ENCODE data around the gene FCAR.
"Not testable (repeated sequence)": the region's sequence is repeated elsewhere in the genome, so short reads cannot be mapped to it uniquely, and the experiment has no call there.

Gene FCAR

DNA sequence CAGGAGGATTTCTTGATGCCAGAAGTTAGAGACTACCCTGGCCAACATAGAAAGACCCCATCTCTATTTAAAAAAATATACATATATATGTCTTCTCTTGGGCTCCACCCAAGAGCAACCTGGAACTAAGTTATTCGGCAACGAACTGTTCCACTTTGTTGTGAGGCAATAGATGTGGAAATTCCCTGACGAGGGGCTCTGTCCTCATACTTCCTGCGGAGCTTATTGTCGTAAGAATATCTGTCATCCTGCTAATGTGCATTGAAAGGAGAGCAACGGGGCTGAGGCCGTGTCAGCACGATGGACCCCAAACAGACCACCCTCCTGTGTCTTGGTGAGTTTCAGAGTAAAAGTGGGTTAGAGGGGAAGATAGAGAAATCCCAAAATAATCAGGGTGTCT lies at the start of gene FCAR:
FCAR (plus strand) TSS at position 246 of the 400 bp plus-strand sequence; CDS start at position 301, 55 bp downstream.
- Histone ChIP-seq H3K4me1 (no peaks in the 10 kb centered on the region), H3K36me3 (ENCODE audit: control insufficient read depth, insufficient read depth, low read length) (no peaks in the 10 kb centered on the region), H3K27ac (no peak within 1 kb of the TSS), H2AFZ (no peak within 1 kb of the TSS), H3K4me2 (ENCODE audit: low read length) (no peak within 1 kb of the TSS), H3K79me2 (no peaks in the 10 kb centered on the region), H3K27me3 (ENCODE audit: control insufficient read depth, insufficient read depth, low read length) (no peaks in the 10 kb centered on the region), H3K9me3 (ENCODE audit: control insufficient read depth, low read length) (no peaks in the 10 kb centered on the region), H3K4me3 (ENCODE audit: low read depth, low read length) (no peak within 1 kb of the TSS), H3K9ac (no peak within 1 kb of the TSS)
- TF ChIP-seq, protein P1, sequence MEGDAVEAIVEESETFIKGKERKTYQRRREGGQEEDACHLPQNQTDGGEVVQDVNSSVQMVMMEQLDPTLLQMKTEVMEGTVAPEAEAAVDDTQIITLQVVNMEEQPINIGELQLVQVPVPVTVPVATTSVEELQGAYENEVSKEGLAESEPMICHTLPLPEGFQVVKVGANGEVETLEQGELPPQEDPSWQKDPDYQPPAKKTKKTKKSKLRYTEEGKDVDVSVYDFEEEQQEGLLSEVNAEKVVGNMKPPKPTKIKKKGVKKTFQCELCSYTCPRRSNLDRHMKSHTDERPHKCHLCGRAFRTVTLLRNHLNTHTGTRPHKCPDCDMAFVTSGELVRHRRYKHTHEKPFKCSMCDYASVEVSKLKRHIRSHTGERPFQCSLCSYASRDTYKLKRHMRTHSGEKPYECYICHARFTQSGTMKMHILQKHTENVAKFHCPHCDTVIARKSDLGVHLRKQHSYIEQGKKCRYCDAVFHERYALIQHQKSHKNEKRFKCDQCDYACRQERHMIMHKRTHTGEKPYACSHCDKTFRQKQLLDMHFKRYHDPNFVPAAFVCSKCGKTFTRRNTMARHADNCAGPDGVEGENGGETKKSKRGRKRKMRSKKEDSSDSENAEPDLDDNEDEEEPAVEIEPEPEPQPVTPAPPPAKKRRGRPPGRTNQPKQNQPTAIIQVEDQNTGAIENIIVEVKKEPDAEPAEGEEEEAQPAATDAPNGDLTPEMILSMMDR (IDR thresholded peaks at IDR 0.05) = no peak

DNA sequence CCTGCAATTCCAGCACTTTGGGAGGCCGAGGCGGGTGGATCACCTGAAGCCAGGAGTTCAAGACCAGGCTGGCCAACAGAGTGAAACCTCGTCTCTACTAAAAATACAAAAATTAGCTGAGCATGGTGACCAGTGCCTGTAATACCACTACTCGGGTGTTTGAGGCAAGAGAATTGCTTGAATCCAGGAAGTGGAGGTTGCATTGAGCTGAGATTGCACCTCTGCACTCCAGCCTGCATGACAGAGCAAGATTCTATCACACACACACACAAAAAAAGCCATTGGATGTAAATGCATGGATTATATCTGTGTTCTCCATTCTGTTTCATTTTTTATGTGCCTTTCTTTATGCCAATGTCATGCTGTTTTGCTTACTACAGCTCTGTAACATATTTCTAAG lies 49.6 kb upstream of the FCAR start:
- H3K9ac ChIP-seq; H3K36me3 ChIP-seq (ENCODE audit: control insufficient read depth, insufficient read depth, low read length); H2AFZ ChIP-seq; H3K4me2 ChIP-seq (ENCODE audit: low read length); H3K27me3 ChIP-seq (ENCODE audit: control insufficient read depth, insufficient read depth, low read length); H3K4me1 ChIP-seq; H3K27ac ChIP-seq; H3K9me3 ChIP-seq (ENCODE audit: control insufficient read depth, low read length); H3K79me2 ChIP-seq; H3K4me3 ChIP-seq (ENCODE audit: low read depth, low read length): not testable (repeated sequence)

DNA sequence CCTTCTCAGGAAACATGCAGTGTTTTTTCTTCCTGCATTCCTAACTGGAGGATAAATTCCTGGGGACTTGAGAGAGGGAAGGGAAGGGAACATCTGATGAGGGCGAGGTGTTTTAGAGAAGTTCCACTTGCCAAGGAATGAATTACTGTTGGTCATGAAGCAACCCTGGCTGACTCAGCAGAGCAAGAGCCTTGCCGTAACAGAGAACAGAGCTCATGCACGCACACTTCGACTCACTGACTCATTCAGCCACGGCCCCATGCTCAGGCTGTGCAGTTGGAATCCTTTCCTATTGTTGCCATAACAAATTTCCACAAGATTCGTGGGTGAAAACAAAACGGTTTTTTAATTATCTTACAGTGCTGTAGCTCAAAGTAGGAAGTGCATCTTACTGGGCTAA lies 48.7 kb upstream of the FCAR start:
- not testable (repeated sequence) for H3K9me3 ChIP-seq (ENCODE audit: control insufficient read depth, low read length); H3K79me2 ChIP-seq; H2AFZ ChIP-seq; H3K4me3 ChIP-seq (ENCODE audit: low read depth, low read length); H3K4me1 ChIP-seq; H3K9ac ChIP-seq; H3K36me3 ChIP-seq (ENCODE audit: control insufficient read depth, insufficient read depth, low read length); H3K27me3 ChIP-seq (ENCODE audit: control insufficient read depth, insufficient read depth, low read length); H3K4me2 ChIP-seq (ENCODE audit: low read length); H3K27ac ChIP-seq

DNA sequence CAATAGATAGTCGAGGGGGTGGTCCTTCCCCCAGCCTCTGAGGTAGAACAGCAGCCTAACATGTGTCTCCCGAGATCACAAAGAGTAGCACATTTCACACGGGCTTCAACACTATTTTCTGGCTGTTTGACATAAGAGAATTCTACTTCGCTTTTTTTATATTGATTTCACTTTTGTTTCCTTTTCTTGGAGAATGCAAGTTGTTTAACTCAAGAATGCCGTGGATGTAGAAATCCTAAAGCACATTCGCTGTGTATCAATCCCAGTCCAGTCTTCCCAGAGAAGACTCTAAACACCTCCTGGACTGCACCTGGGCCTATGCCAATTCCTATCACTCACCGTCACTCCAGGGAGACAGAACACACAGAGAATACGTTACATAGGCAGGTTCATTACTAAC lies 46.0 kb upstream of the FCAR start:
- not testable (repeated sequence) for H3K27me3 ChIP-seq (ENCODE audit: control insufficient read depth, insufficient read depth, low read length); H2AFZ ChIP-seq; H3K4me1 ChIP-seq; H3K79me2 ChIP-seq; H3K27ac ChIP-seq; H3K9ac ChIP-seq; H3K4me2 ChIP-seq (ENCODE audit: low read length); H3K36me3 ChIP-seq (ENCODE audit: control insufficient read depth, insufficient read depth, low read length); H3K4me3 ChIP-seq (ENCODE audit: low read depth, low read length); H3K9me3 ChIP-seq (ENCODE audit: control insufficient read depth, low read length)

DNA sequence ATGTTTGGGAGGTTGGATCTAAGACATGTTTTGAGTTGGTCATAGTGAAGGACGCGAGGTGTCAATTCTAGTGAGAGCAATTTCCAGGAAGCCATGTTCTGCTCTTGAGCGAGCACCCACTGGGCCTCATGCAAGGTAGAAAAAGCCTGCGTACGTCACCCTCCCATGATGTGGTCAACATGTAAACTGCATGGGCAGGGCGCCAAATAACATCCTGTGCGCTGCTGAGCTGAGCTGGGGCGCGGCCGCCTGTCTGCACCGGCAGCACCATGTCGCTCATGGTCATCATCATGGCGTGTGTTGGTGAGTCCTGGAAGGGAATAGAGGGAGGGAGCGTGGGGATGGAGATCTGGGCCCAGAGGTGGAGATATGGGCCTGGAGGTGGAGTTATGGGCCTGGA lies 41.5 kb upstream of the FCAR start, which contains the start of gene KIR2DS4:
KIR2DS4 (plus strand) TSS at position 181 of the 400 bp plus-strand sequence.
- not testable (repeated sequence) for H3K9me3 ChIP-seq (ENCODE audit: control insufficient read depth, low read length); H3K4me2 ChIP-seq (ENCODE audit: low read length); H3K9ac ChIP-seq; H3K4me3 ChIP-seq (ENCODE audit: low read depth, low read length); H3K27ac ChIP-seq; H2AFZ ChIP-seq; H3K36me3 ChIP-seq (ENCODE audit: control insufficient read depth, insufficient read depth, low read length); H3K27me3 ChIP-seq (ENCODE audit: control insufficient read depth, insufficient read depth, low read length); H3K4me1 ChIP-seq; H3K79me2 ChIP-seq

DNA sequence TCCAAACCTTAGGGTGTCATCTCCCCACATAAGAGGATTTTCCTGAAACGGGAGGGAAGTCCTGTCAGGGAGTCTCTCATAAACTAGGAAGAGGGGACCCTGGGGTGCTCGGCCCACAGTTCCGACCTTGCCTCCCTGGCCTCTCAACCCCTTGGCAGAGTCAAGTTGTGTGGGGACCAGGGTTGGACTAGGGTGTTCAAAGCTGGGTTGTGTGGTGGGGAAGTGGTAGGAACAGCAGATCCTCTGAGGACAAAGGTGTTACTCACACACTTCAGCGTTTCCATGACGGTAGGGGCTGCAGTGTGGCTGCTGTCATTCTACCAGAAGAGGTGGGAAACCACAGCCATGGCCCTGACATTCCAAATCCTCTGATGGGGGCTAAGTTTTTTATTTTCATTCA lies 38.9 kb upstream of the FCAR start:
- not testable (repeated sequence) for H3K27ac ChIP-seq; H2AFZ ChIP-seq; H3K27me3 ChIP-seq (ENCODE audit: control insufficient read depth, insufficient read depth, low read length)

DNA sequence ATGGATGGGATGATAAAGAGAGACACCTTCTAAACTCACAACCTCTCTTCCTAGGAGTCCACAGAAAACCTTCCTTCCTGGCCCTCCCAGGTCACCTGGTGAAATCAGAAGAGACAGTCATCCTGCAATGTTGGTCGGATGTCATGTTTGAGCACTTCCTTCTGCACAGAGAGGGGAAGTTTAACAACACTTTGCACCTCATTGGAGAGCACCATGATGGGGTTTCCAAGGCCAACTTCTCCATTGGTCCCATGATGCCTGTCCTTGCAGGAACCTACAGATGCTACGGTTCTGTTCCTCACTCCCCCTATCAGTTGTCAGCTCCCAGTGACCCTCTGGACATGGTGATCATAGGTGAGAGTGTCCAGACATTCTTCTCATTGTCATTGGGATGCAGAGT lies 36.5 kb upstream of the FCAR start:
- not testable (repeated sequence) for H3K9me3 ChIP-seq (ENCODE audit: control insufficient read depth, low read length); H3K79me2 ChIP-seq; H3K4me1 ChIP-seq; H3K9ac ChIP-seq; H3K27me3 ChIP-seq (ENCODE audit: control insufficient read depth, insufficient read depth, low read length); H2AFZ ChIP-seq; H3K36me3 ChIP-seq (ENCODE audit: control insufficient read depth, insufficient read depth, low read length); H3K4me3 ChIP-seq (ENCODE audit: low read depth, low read length); H3K4me2 ChIP-seq (ENCODE audit: low read length); H3K27ac ChIP-seq

More for the DNA sequence above, 38.9 kb upstream of the FCAR start:
- not testable (repeated sequence) for H3K9me3 ChIP-seq (ENCODE audit: control insufficient read depth, low read length); H3K4me3 ChIP-seq (ENCODE audit: low read depth, low read length); H3K79me2 ChIP-seq; H3K9ac ChIP-seq; H3K4me1 ChIP-seq; H3K4me2 ChIP-seq (ENCODE audit: low read length); H3K36me3 ChIP-seq (ENCODE audit: control insufficient read depth, insufficient read depth, low read length)

DNA sequence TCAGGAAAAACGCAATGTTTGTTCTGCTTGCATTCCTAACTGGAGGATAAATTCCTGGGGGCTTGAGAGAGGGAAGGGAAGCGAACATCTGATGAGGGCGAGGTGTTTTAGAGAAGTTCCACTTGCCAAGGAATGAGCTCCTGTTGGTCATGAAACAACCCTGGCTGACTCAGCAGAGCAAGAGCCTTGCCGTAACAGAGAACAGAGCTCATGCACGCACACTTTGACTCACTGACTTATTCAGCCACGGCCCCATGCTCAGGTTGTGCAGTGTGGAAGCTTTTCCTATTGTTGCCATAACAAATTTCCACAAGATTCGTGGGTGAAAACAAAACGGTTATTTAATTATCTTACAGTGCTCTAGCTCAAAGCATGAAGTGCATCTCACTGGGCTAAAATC lies 30.9 kb upstream of the FCAR start:
- H3K27me3 ChIP-seq (ENCODE audit: control insufficient read depth, insufficient read depth, low read length); H3K79me2 ChIP-seq; H3K4me1 ChIP-seq; H2AFZ ChIP-seq; H3K4me3 ChIP-seq (ENCODE audit: low read depth, low read length); H3K9me3 ChIP-seq (ENCODE audit: control insufficient read depth, low read length); H3K36me3 ChIP-seq (ENCODE audit: control insufficient read depth, insufficient read depth, low read length); H3K4me2 ChIP-seq (ENCODE audit: low read length); H3K27ac ChIP-seq; H3K9ac ChIP-seq: not testable (repeated sequence)

DNA sequence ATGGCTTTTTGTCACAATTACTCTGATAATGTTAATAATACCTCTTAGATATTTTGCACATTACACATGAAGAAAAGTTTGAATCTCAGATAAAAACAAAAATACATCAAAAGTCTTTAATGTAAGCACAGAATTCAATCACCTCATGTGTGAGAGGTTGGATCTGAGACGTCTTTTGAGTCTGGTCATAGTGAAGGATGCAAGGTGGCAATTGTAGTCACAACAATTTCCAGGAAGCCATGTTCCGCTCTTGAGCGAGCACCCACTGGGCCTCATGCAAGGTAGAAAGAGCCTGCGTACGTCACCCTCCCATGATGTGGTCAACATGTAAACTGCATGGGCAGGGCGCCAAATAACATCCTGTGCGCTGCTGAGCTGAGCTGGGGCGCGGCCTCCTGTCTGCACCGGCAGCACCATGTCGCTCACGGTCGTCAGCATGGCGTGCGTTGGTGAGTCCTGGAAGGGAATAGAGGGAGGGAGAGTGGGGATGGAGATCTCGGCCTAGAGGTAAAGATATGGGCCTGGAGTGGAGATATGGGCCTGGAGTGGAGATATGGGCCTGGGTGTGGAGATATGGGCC lies 23.9 kb upstream of the FCAR start, which contains the start of gene KIR3DL2:
KIR3DL2 (plus strand) TSS at position 383 of the 580 bp plus-strand sequence; CDS start at position 416, 33 bp downstream.
- not testable (repeated sequence) for H3K4me3 ChIP-seq (ENCODE audit: low read depth, low read length); H3K27ac ChIP-seq; H2AFZ ChIP-seq

More for the DNA sequence above, 23.9 kb upstream of the FCAR start, which contains the start of gene KIR3DL2:
- H3K27me3 ChIP-seq (ENCODE audit: control insufficient read depth, insufficient read depth, low read length); H3K4me2 ChIP-seq (ENCODE audit: low read length); H3K9me3 ChIP-seq (ENCODE audit: control insufficient read depth, low read length); H3K36me3 ChIP-seq (ENCODE audit: control insufficient read depth, insufficient read depth, low read length); H3K9ac ChIP-seq; H3K4me1 ChIP-seq; H3K79me2 ChIP-seq: not testable (repeated sequence)
